ENCODE data around the gene PTPRU.

PTPRU gene

GRCh38 chr1:29267321-29268070, 31.2 kb downstream of the PTPRU start:
- no peak for DNase-seq (ENCODE audit: low read depth)

DNA sequence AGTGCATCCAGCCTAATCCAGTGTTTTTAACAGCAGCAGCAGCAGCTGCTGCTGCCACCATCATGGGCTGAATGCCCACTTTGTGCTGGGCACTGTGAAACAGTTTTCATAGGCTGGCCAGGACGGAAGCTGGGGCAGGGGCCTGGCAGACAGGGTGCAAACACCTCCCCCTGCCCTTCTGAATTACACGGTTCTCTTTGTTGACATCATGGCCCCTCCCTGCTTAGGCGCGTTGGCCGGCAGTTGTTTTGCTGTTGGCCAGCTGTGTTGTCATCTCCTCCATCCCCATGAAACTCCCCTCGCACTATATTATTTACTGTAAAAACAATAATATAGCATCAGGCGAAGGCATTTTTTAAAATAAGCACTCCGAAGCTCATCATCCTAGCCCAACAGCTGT, 33.1 kb downstream of the PTPRU start:
- no peak for DNase-seq (ENCODE audit: low read depth)

GRCh38 chr1:29270929-29271521, 34.7 kb downstream of the PTPRU start:
- DNase-seq (ENCODE audit: low read depth) = no peak

GRCh38 chr1:29271724-29272123, 35.4 kb downstream of the PTPRU start:
- no peak for DNase-seq (ENCODE audit: low read depth)

DNA sequence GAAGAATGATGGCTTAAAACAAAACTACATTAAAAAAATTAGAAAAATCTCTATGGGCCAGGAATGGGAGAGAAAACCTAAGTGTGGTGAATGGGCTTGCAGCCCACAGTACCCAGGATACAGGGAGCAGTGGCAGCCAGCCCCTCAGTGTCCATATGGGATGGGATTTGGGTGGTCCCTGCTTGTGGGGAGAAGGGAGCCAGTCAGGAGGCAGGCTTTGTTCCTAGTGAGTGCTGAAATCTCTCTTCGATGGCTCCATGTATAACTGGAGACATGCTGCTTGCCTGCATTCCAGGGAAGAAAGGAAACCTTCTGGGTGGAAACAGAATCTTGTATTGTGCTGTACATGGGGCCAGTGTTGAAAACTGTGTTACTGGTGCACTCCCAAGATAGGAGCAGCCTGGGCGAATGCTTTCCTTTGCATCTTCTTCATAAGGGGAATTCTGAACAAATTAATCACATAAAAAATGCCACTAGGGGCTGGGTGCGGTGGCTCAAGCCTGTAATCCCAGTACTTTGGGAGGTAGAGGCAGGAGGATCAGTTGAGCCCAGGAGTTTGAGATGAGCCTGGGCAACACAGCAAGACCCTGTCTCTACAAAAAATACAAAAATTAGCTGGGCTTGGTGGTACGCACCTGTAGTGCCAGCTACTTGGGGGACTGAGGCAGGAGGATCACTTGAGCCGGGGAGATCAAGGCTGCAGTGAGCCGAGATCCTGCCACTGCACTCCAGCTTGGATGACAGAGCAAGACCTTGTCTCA, 36.0 kb downstream of the PTPRU start:
- no peak for DNase-seq (ENCODE audit: low read depth)

DNA sequence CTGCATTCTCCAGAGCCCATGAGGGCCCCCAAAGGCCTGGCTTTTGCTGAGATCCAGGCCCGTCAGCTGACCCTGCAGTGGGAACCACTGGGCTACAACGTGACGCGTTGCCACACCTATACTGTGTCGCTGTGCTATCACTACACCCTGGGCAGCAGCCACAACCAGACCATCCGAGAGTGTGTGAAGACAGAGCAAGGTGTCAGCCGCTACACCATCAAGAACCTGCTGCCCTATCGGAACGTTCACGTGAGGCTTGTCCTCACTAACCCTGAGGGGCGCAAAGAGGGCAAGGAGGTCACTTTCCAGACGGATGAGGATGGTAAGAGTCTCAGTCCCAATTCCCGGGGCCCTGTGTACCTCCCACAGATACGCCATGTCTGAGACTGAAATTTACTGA, 39.1 kb downstream of the PTPRU start:
- no peak for DNase-seq (ENCODE audit: low read depth)

DNA sequence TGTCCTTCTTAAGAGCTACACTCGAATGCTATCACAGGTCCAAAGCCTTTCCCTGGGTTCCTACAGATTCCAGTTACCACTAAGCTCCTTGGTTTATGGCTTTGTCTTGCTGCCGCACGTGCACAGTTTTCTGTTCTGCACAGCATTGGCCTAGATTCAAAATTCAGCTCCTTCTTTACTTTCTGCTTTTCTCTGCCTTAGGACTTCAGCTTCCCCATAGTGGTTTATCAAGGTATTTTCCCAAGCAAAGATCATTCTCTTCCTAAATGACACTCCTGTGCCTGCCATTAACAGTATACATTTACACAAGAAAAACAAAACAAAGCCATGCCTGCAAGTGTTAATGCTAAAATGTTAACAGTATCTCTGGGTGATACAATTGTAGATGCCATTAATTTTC, 41.8 kb downstream of the PTPRU start:
- DNase-seq (ENCODE audit: low read depth) = no peak

GRCh38 chr1:29279406-29279805, 43.1 kb downstream of the PTPRU start:
- no peak for DNase-seq (ENCODE audit: low read depth)

- no peak for DNase-seq (ENCODE audit: low read depth)
Observed at GRCh38 chr1:29279951-29280391, 43.6 kb downstream of the PTPRU start.

DNA sequence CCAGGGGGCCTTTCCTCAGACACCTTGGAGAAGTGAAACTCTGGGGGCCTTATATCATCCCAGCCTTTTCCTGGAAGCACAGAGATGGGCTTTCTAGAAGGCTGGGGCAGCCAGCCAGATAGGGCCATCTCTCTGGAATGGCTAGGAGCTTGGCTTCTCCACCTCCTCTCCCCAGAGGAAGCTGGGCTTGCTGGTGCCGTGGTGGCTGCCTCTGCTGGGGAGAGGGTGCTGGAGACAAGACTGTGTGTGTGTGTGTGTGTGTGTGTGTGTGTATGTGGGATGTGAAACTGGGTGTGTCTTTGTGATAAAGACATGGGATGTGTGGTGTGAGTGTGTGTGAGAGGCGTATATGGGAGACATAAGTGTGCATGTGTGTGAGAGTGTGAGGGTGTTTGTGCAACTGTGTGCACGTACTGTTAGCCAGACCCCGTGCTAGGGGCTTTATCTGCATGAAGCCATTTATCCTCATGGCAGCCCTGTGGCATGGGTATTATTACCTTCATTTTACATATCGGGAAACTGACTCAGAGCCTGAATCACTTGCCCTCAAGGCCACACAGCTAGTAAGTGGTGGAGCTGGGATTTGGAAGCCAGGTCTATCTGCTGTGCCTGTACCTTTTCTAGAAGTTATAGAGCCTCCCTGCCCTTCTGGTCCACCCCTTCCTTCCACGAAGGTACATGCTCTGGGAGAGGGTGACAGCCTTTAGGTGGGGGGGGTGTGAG, 44.2 kb downstream of the PTPRU start:
- DNase-seq (ENCODE audit: low read depth) = no peak

DNA sequence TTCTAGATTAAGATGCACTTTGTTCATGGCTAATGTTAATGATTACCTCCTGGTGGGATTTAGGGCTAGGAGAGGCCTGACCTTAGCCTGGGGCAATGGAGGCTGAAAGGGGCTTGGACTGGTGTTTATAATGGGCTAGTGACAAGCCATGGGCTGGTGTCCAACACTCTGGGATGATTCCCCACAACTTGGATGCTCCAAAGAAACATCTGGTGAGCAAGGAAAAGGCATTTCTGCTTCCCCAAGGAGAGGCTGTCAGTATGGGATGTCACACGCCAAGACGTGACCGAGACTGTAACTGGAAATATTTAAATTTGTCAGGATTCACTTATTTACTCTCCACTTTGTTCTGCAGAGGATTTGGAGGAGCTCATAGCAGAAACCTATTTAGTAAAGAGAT, 45.2 kb downstream of the PTPRU start:
- no peak for DNase-seq (ENCODE audit: low read depth)

- DNase-seq (ENCODE audit: low read depth) = no peak
Observed at GRCh38 chr1:29282135-29282923, 46.0 kb downstream of the PTPRU start.

- DNase-seq (ENCODE audit: low read depth) = no peak
Observed at GRCh38 chr1:29282924-29283803, 46.8 kb downstream of the PTPRU start.

GRCh38 chr1:29283804-29284195, 47.5 kb downstream of the PTPRU start:
- DNase-seq (ENCODE audit: low read depth) = no peak

- no peak for DNase-seq (ENCODE audit: low read depth)
Observed at GRCh38 chr1:29284286-29284960, 48.1 kb downstream of the PTPRU start.

- DNase-seq (ENCODE audit: low read depth) = no peak
Observed at GRCh38 chr1:29284961-29285560, 48.7 kb downstream of the PTPRU start.

DNA sequence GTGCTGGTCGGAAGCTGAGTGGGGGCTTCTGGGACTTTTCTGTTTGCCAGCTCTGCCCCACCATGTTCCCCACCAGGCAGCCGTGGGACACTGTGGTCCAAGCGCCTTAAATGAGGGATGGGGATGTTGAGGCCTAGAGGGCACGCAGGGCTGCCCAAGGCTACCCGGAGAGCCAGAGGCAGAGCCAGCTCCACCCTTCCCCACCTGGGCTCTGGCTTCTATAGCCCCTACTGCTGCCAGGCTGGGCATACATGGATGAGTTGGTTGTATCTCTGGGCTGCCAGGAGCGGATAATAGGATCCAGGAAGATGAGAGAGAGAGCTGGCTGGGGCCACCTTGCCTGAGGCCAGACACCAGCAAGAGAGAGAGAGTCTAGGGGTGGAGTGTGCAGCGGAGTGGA, 49.4 kb downstream of the PTPRU start:
- no peak for DNase-seq (ENCODE audit: low read depth)

DNA sequence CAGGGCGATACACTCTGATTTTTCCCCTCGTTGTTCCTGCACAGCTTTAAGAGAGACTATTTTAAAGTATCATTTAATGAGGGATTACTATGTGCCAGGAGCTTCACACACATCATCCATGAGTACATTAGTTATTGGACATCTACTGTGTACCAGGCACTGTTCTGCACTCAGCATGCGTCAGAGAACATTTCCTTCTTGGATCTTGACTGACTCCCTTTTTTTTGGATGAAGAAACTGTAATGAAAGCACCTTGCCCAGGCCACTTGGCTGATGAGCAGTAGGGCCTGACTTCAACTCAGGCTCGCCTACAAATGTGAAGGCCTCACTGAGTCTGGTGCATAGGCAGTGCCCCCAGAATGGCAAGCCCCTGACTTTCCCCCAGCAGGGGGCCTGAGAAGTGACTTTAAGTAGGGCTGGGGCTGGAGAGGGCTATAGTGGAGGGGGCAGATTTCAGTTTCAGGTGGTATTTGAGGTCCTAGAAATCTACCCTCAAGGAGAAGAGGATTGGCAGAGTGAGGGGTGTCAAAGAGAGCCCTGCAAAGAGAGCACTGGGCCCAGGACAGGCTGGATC, 50.0 kb downstream of the PTPRU start:
- no peak for DNase-seq (ENCODE audit: low read depth)

DNA sequence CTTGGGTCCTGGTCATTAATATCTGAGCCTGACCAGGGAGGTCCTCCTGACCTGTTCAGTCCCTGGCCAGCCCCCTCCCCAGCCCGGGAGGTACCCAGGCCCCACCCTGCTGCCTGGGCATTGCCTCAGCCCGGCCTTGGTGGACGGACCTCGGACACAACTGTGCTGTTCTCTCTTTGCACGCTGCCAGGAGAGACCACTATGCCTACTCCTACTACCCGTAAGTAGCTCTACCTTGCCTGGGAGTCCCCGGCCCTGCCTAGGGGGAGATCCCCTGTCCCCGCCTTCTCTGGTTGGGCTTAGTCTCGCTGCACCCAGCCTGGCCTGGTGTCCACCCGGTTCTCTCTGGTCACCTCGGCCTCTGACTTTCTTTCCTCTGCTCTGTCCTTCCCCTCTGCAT, 53.2 kb downstream of the PTPRU start:
- no peak for DNase-seq (ENCODE audit: low read depth)

All from stimulated activated CD8-positive, alpha-beta memory T cell treated with anti-CD3 and anti-CD28 coated beads, Interleukin-7, amount 100 ng/mL, for 24 hours (primary cell).